Naive thymus-derived CD4-positive, alpha-beta T cell (primary cell): ENCODE results near the gene FRMD4A. TPM values are rescaled to one million over a fixed set of nuclear protein-coding genes. Genes with fewer than 3 reads are reported as not detected.

Experiments
- ATAC-seq: fragments of 150-1000 bp; cut with Tn5 transposase; 2 replicates; pipeline ENCODE4 v1.10.0; 2021; ENCODE audit warnings: mild to moderate bottlenecking, moderate library complexity
- CTCF ChIA-PET: fragments of 350-600 bp; sonication (Branson Sonifier 250); formaldehyde crosslinking; loops from one replicate; lab custom pipeline; 2021; ENCODE audit warnings: antibody characterized with exemption; lab: Charles Lee
- POLR2A ChIA-PET: fragments of 350-600 bp; sonication (Branson Sonifier 250); formaldehyde crosslinking; loops from one replicate; lab custom pipeline; 2021; ENCODE audit warnings: antibody characterized with exemption, inconsistent platforms; lab: Charles Lee
- DNase-seq, 9 donors: peaks; one replicate each; pipeline versions ENCODE4 v3.0.0 to v3.0.0-alpha.2; 2020 to 2022; ENCODE audit warnings: mixed read lengths in 1 of 9
- H3K27ac ChIP-seq: one replicate; pipeline ENCODE4 v1.7.0; 2013; ENCODE audit warnings: mild to moderate bottlenecking, low read depth, low read length, moderate library complexity
- H3K27me3 ChIP-seq, 2 donors: one replicate each; pipeline ENCODE4 v1.7.0; 2013; ENCODE audit warnings: low read length in 2 of 2, mild to moderate bottlenecking in 2 of 2, moderate library complexity in 2 of 2; ENCODE audit not compliant: control insufficient read depth in 2 of 2, insufficient read depth in 2 of 2
- H3K36me3 ChIP-seq, 3 experiments: 1 replicate in 2 of 3; 2 replicates in 1 of 3; pipeline ENCODE4 v1.7.0; 2013; ENCODE audit warnings: low read length in 3 of 3, mild to moderate bottlenecking in 3 of 3, moderate library complexity in 1 of 3; ENCODE audit not compliant: insufficient read depth in 3 of 3, control insufficient read depth in 2 of 3
- H3K4me1 ChIP-seq, 2 donors: one replicate each; pipeline ENCODE4 v1.7.0; 2013; ENCODE audit warnings: low read length in 2 of 2, mild to moderate bottlenecking in 2 of 2, moderate library complexity in 1 of 2; ENCODE audit not compliant: control insufficient read depth in 2 of 2, insufficient read depth in 2 of 2
- H3K4me3 ChIP-seq: 2 replicates; pipeline ENCODE4 v1.7.0; 2013; ENCODE audit warnings: mild to moderate bottlenecking, low read length
- H3K9me3 ChIP-seq, 3 experiments: 1 replicate in 2 of 3; 2 replicates in 1 of 3; pipeline ENCODE4 v1.7.0; 2013; ENCODE audit warnings: low read length in 3 of 3; ENCODE audit not compliant: control insufficient read depth in 2 of 3
- H3K27ac Mint-ChIP-seq, 9 donors: one replicate each; pipeline ENCODE4 v1.8.0; 2020 to 2022; ENCODE audit warnings: mixed read lengths in 9 of 9, mild to moderate bottlenecking in 8 of 9, moderate library complexity in 5 of 9, inconsistent platforms in 2 of 9
- H3K27me3 Mint-ChIP-seq, 5 donors: one replicate each; pipeline ENCODE4 v1.8.0; 2021 to 2022; ENCODE audit warnings: mixed read lengths in 5 of 5, mild to moderate bottlenecking in 1 of 5
- H3K36me3 Mint-ChIP-seq, 5 donors: one replicate each; pipeline ENCODE4 v1.8.0; 2020 to 2022; ENCODE audit warnings: mixed read lengths in 5 of 5, mild to moderate bottlenecking in 3 of 5, inconsistent platforms in 1 of 5
- H3K4me1 Mint-ChIP-seq, 7 donors: one replicate each; pipeline ENCODE4 v1.8.0; 2020 to 2022; ENCODE audit warnings: mixed read lengths in 7 of 7, mild to moderate bottlenecking in 3 of 7, inconsistent platforms in 1 of 7
- H3K4me3 Mint-ChIP-seq, 10 donors: one replicate each; pipeline ENCODE4 v1.8.0; 2020 to 2022; ENCODE audit warnings: mild to moderate bottlenecking in 10 of 10, mixed read lengths in 10 of 10, moderate library complexity in 6 of 10, inconsistent platforms in 2 of 10
- H3K9me3 Mint-ChIP-seq, 11 donors: one replicate each; pipeline ENCODE4 v1.8.0; 2020 to 2022; ENCODE audit warnings: mixed read lengths in 11 of 11, mild to moderate bottlenecking in 4 of 11, inconsistent platforms in 1 of 11, moderate library complexity in 1 of 11
- intact Hi-C, 2 donors: fragments of 100-400 bp; cut with micrococcal nuclease; formaldehyde crosslinking; loops; one replicate each; pipeline ENCODE4 v1.15.1; 2023
- polyA plus RNA-seq, 2 donors: library from polyadenylated mRNA; unstranded; fragments of 300-500 nt; fragmentation: Illumina TruSeq; gene quantifications; one replicate each; pipeline ENCODE4 v1.2.3, GENCODE V29; 2021
- total RNA-seq, 6 experiments: library from RNA in 5 of 6; stranded (reverse) in 5 of 6; gene quantifications; 1 replicate in 5 of 6; 2 replicates in 1 of 6; pipeline ENCODE4 v1.2.3 and lab custom pipeline; 2021 to 2026

The FRMD4A gene
- total and polyA plus RNA-seq, 7 experiments from 2014 or later: 0.10 to 3.1 (median 0.62) TPM

- peak overlapping the region in 1 of 9 donors; percentile 43 for H3K27ac Mint-ChIP-seq
- CTCF ChIA-PET: interaction anchor here (0.7 kb wide), 1 partner anchor 121 kb away, joined by 3 read pairs; no protein-coding TSS in a partner anchor
Measured at GRCh38 chr10:13654846-13655245, 675.9 kb downstream of the FRMD4A start.

GRCh38 chr10:13654118-13654830, 676.5 kb downstream of the FRMD4A start:
- intact Hi-C loops: no loop called here
- CTCF ChIA-PET: interaction anchor here (0.7 kb wide), 1 partner anchor 121 kb away, joined by 3 read pairs; no protein-coding TSS in a partner anchor
- H3K27ac Mint-ChIP-seq: peak overlapping the region in 3 of 9 donors; percentile 5 to 65 (median 43)

More at GRCh38 chr10:13654846-13655245, 675.9 kb downstream of the FRMD4A start:
- POLR2A ChIA-PET: no interaction called here
- H3K4me3 ChIP-seq: no peak overlapping the region
- no peaks in the 10 kb centered on the region for H3K9me3 Mint-ChIP-seq
- intact Hi-C loops: no loop called here
- no peaks in the 10 kb centered on the region for H3K9me3 ChIP-seq
- ATAC-seq (no peak), DNase-seq (no peak)
- H3K4me1 Mint-ChIP-seq: peaks cover under 1 to 11% (median 6%) of the 10 kb centered on the region in 7 donors
- no peaks in the 10 kb centered on the region for H3K27me3 ChIP-seq
- H3K4me3 Mint-ChIP-seq: no peak overlapping the region
- no peaks in the 10 kb centered on the region for H3K36me3 ChIP-seq
- no peaks in the 10 kb centered on the region for H3K27me3 Mint-ChIP-seq
- H3K27ac ChIP-seq: no peak overlapping the region
- H3K4me1 ChIP-seq: peaks cover 0 to 11% of the 10 kb centered on the region in 2 donors
- H3K36me3 Mint-ChIP-seq: peaks cover 0 to 8% (median 4%) of the 10 kb centered on the region in 5 donors

GRCh38 chr10:13652860-13653259, 677.9 kb downstream of the FRMD4A start:
- Histone ChIP-seq H3K27me3 (no peaks in the 10 kb centered on the region), H3K9me3 (no peaks in the 10 kb centered on the region), H3K4me3 (no peak overlapping the region), H3K4me1 (peaks cover 5 to 7% of the 10 kb centered on the region in 2 donors), H3K27ac (no peak overlapping the region), H3K36me3 (no peaks in the 10 kb centered on the region)
- CTCF ChIA-PET: no interaction called here
- Mint-ChIP-seq H3K9me3 (no peaks in the 10 kb centered on the region), H3K36me3 (peaks cover 0 to 22% (median 4%) of the 10 kb centered on the region in 5 donors), H3K4me3 (no peak overlapping the region), H3K27me3 (no peaks in the 10 kb centered on the region), H3K4me1 (peaks cover 0 to 14% (median 12%) of the 10 kb centered on the region in 7 donors), H3K27ac (peak overlapping the region in 1 of 9 donors; percentile 22)
- DNase-seq: no peak
- no peak for ATAC-seq
- intact Hi-C loops: no loop called here
- POLR2A ChIA-PET: no interaction called here

More at GRCh38 chr10:13654118-13654830, 676.5 kb downstream of the FRMD4A start:
- no peak for ATAC-seq
- H3K27ac ChIP-seq: no peak overlapping the region
- peaks cover 0 to 6% of the 10 kb centered on the region in 2 donors for H3K4me1 ChIP-seq
- H3K27me3 ChIP-seq: no peaks in the 10 kb centered on the region
- Mint-ChIP-seq H3K9me3 (no peaks in the 10 kb centered on the region), H3K27me3 (no peaks in the 10 kb centered on the region), H3K4me3 (no peak overlapping the region), H3K36me3 (peaks cover 0 to 8% (median 4%) of the 10 kb centered on the region in 5 donors), H3K4me1 (peaks cover 0 to 6% (median 3%) of the 10 kb centered on the region in 7 donors)
- DNase-seq: no peak
- no peaks in the 10 kb centered on the region for H3K36me3 ChIP-seq
- no peaks in the 10 kb centered on the region for H3K9me3 ChIP-seq
- POLR2A ChIA-PET: no interaction called here
- no peak overlapping the region for H3K4me3 ChIP-seq

- no peak overlapping the region for H3K4me3 Mint-ChIP-seq
- intact Hi-C loops: no loop called here
- Histone ChIP-seq H3K27me3 (no peaks in the 10 kb centered on the region), H3K4me1 (peaks cover 5 to 7% of the 10 kb centered on the region in 2 donors), H3K27ac (no peak overlapping the region), H3K9me3 (no peaks in the 10 kb centered on the region), H3K36me3 (no peaks in the 10 kb centered on the region), H3K4me3 (no peak overlapping the region)
- DNase-seq (no peak), ATAC-seq (no peak)
- CTCF ChIA-PET: interaction anchor here (1.6 kb wide), 1 partner anchor 7 kb away, joined by 3 read pairs; no protein-coding TSS in a partner anchor
- peaks cover 0 to 17% (median 16%) of the 10 kb centered on the region in 7 donors for H3K4me1 Mint-ChIP-seq
- H3K27me3 Mint-ChIP-seq: no peaks in the 10 kb centered on the region
- H3K27ac Mint-ChIP-seq: peak overlapping the region in 3 of 9 donors; percentile 12 to 40 (median 23)
- H3K36me3 Mint-ChIP-seq: peaks cover 0 to 25% (median 5%) of the 10 kb centered on the region in 5 donors
- POLR2A ChIA-PET: interaction anchor here (1.2 kb wide), 1 partner anchor 9 kb away, joined by 3 read pairs; no protein-coding TSS in a partner anchor
- H3K9me3 Mint-ChIP-seq: no peaks in the 10 kb centered on the region
Measured at GRCh38 chr10:13651969-13652720, 678.6 kb downstream of the FRMD4A start.

GRCh38 chr10:13650961-13651360, 679.8 kb downstream of the FRMD4A start:
- Mint-ChIP-seq H3K9me3 (no peaks in the 10 kb centered on the region), H3K4me3 (no peak overlapping the region), H3K36me3 (peaks cover 0 to 31% (median 11%) of the 10 kb centered on the region in 5 donors), H3K27me3 (no peaks in the 10 kb centered on the region), H3K4me1 (peaks cover 0 to 17% (median 16%) of the 10 kb centered on the region in 7 donors), H3K27ac (no peak overlapping the region)
- peaks cover 5 to 7% of the 10 kb centered on the region in 2 donors for H3K4me1 ChIP-seq
- DNase-seq (no peak), ATAC-seq (no peak)
- no peak overlapping the region for H3K4me3 ChIP-seq
- H3K27me3 ChIP-seq: no peaks in the 10 kb centered on the region
- ChIA-PET CTCF (interaction anchor here (1.6 kb wide), 1 partner anchor 8 kb away, joined by 3 read pairs; no protein-coding TSS in a partner anchor), POLR2A (interaction anchor here (0.6 to 1.2 kb wide), 3 partner anchors 10 to 1313 kb away, joined by 3 read pairs; no protein-coding TSS in a partner anchor)
- intact Hi-C loops: no loop called here
- H3K9me3 ChIP-seq: no peaks in the 10 kb centered on the region
- no peak overlapping the region for H3K27ac ChIP-seq
- peaks cover 0 to 9% (median 0%) of the 10 kb centered on the region in 3 experiments for H3K36me3 ChIP-seq

GRCh38 chr10:13649844-13650520, 680.7 kb downstream of the FRMD4A start:
- Histone ChIP-seq H3K9me3 (no peaks in the 10 kb centered on the region), H3K36me3 (peaks cover 0 to 15% (median 0%) of the 10 kb centered on the region in 3 experiments), H3K4me1 (peaks cover 5 to 7% of the 10 kb centered on the region in 2 donors), H3K4me3 (no peak overlapping the region), H3K27ac (no peak overlapping the region), H3K27me3 (no peaks in the 10 kb centered on the region)
- CTCF ChIA-PET: interaction anchor here (1.6 kb wide), 1 partner anchor 9 kb away, joined by 3 read pairs; no protein-coding TSS in a partner anchor
- POLR2A ChIA-PET: no interaction called here
- DNase-seq (no peak), ATAC-seq (no peak)
- H3K36me3 Mint-ChIP-seq: peaks cover 0 to 41% (median 18%) of the 10 kb centered on the region in 5 donors
- H3K4me1 Mint-ChIP-seq: peaks cover 0 to 17% (median 16%) of the 10 kb centered on the region in 7 donors
- no peaks in the 10 kb centered on the region for H3K9me3 Mint-ChIP-seq
- H3K4me3 Mint-ChIP-seq: no peak overlapping the region
- no peaks in the 10 kb centered on the region for H3K27me3 Mint-ChIP-seq
- intact Hi-C loops: no loop called here
- no peak overlapping the region for H3K27ac Mint-ChIP-seq
